Amygdala (tissue), 56 donors: Measurements from ENCODE around the gene GM2A.
"Not testable (repeated sequence)": the region's sequence is repeated elsewhere in the genome, so short reads cannot be mapped to it uniquely, and the experiment has no call there.

Experiments used
- DNase-seq, 56 donors: peaks; one replicate each; lab custom pipeline; 2025; lab: John Stamatoyannopoulos, UW

GM2A gene

DNA sequence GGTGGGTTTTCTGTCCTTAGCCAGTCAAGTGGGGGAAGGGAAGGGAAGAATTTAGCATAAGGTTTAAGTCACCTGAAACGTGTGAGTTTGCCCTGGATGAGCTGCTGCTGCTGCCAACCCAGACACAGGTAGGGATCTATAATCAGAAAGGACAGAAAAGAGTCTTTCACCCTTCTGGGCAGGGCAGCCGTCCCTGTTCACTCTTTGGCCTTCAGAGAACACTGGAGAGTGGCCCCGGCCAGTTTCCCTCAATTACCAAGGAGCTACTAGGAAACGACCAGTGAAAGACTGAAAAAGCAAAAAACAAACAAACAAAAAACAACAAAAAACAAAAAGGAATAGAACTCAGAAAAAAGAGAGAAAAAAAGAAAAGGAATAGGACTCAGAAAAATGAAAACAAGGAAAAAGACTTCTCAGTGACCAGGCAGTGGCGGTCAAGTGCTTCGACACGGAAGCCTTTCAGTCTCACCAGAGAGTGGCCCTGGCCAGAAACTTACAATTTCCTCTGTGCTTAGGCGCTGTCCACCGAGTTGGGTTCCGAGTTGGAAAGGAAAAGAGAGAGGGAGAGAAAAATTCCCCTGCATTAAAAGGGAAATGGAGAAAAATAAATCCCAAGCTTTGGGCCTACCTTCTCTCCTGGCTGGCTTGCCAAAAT lies 2.5 kb upstream of the GM2A start:
- DNase-seq, result no peak

DNA sequence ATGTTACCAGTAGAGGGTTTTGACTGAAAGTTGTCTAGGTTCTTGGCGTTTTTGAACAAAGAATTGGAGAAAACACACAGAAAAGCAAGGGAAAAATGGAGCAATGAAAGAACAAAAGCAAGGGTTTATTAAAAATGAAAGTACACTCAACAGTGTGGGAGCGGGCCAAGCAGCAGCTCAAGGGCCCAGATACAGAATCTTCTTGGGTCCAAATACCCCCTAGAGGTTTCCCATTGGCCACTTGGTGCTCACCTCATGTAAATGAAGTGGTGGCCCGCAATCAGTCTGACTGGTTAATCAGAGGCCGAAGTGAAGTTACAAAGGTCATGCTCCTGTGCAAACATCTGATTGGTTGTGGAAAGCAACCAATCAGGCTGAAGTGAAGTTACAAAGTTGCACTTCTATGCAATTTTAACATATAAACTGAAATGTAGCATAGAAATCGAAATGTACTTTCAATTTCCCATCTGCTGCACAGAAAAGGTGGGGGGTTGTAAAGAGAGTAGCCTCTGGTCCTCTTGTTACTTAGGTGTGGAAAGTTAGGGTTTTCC lies 1.9 kb upstream of the GM2A start:
- DNase-seq, result no peak

DNA sequence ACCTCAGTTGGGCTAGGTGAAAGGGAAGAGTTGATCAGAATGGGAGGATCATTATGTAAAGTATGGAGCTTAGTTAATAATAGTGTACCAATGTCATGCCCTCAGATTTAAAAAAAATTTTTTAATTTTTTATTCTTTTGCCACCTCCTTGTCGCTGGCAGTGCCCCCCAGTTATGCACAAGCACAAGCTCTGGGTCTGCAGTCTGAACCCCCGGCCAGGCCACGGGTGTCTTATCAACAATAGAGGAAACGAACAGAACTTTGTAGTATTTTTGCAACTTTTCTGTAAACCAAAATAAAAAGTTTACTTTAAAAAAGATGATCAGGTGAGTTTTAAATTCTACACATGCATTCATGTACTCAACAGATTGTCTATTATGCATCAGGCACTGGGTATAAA lies 1.4 kb upstream of the GM2A start:
- no peak for DNase-seq

DNA sequence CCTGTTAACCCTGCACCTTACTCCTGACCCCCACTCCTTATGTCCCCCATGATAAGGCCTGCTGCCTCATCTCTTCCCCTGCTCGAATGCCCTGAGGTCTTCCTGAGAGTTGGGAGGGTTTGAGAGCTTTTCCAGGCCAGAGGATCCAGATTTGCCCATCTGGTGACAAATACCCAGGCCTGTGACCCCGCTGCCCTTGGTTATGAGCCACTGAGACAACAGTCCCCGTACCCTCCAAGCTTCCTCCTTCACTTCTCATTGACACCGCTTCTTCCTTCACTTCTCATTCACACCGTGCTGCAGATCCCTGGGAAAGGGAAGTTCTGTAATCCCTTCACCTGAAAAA lies 593 bp downstream of the GM2A start:
- DNase-seq, result no peak

DNA sequence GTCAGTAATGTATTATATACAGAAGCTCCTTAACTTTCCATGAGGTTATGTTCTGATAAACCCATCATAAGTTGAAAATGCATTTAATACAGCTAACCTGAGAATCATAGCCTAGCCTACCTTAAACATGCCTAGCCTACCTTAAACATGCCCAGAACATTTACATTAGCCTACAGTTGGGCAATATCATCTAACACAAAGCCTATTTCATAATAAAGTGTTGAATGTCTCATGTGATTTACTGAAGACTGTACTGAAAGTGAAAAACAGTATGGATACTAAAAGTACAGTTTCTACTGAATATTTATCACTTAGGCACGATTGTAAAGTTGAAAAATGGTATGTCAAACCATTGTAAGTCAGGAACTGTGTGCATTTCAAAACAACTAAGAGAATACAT lies 1.6 kb downstream of the GM2A start:
- DNase-seq, result no peak

DNA sequence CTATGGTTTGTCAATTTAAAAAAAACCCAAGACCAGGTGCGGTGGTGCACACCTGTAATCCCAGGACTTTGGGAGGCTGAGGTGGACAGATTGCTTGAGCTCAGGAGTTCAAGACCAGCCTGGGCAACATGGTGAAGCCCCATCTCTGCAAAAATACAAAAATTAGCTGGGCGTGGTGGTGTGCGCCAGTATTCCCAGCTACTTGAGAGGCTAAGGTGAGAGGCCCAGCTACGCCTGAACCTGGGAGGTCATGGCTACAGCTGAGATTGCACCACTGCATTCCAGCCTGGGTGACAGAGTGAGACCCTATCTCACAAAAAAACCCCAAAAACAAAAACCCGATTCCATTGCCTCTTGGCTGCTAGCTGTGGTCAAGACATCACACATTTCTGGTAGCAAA lies 2.0 kb downstream of the GM2A start:
- not testable (repeated sequence) for DNase-seq

DNA sequence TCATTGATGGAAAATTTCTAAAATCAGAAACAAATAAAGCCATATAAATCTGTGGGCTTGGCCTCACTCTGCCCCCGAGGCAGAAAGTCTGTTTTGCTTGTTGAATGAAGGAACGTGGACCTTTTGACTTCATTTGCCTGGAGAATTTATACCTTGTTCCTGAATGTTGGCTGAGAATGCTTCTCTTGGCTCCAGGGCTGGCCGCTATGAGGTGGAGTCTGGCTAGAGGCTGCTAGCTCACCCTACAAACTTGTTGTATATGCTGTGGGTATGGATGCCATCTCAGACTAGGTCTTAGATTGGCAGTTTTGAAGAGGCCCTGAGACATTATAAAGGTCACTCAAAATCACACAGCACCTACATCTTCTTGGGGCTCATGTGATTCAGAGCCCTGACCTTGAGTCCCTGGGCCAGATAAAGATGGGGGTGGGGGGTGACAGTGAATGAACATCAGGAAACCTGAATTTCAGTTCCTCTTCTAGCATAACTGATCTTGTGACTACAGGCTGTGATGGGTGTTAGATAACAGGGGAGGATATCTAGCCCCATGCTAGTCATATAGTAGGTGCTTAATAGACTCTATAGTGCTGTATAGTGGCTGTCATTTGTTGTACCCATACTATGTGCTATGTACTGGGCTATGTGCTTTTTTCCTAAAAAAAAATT lies 2.8 kb downstream of the GM2A start:
- DNase-seq, result no peak

DNA sequence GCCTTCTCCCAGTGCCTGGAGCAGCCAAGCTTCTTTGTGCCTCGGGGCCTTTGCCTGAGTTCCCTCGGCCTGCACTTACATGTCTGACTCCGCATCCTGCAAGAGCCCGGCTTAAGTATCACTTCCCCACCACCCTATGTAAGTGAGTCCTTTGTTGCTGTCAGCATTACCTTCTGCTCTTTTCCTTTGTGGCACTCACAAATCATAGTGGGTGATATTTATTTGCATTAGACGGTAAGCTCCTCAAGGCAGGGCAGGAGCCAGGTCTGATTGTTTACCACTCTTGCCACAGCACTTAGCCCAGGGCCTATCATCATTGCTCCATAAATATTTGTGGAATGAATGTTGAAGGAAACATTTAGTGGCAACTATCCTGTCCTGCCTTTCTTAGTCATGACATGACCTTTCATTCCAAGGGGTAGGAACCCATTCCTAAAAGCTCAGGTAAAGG lies 4.8 kb downstream of the GM2A start:
- DNase-seq, result peak in 2 of 56 donors; percentile 8 to 9

DNA sequence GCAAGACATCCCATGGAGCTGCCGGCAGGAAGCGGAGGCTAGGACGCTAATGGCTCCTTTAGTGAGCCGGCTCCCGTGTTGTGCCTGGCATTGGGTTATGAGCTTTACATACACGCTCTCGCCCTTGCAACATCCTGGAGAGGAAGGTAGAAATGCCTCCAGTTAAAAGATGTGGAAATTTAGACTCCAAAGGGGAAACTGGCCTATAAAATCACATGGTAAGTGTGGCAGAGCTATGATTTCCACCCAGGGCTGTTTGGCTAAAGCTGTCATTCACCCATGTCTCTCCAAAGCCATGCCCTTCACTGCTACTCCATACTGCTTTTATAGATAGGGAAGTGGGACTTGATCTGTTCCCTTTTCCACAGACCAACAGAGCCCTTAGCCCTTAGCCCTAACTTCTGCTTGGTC lies 5.2 kb downstream of the GM2A start:
- DNase-seq, result no peak

DNA sequence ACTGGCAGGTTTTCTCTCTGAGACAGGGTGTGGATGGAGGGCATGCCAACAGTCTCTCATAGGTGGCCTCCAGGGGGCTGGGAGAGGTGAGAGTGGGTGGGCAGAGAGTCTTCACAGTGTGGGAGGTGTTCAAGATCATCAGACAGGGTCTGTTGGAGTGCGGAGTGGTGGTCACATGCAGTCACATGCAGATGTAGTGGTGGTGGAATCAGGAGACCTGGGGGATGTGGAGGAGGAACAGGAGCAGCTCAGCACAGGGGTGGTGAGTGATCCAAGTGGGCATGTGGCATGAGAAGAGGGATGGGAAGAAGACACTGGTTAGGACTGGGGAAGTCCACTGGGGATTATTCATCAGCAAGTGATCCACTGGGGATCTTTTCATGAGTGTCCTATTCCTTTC lies 5.8 kb downstream of the GM2A start:
- no peak for DNase-seq

DNA sequence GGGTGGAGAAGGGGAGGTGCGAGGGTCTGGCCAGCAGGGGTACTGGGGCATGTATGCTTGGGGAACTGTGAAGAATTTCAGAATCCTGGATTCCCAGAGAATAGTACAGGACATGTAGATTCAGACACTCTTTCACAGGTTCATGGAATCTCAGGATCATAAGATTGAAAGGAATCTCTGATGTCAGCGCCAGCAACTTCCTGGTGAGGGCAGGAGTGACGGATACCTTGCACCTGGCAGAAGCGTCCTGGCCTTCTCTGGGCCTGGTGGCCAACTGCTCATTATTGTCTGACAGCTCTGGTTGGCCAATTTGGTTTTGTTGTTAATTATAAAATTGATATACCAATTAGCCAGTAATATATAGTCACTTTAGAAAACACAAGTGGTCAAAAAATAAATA lies 6.9 kb downstream of the GM2A start:
- no peak for DNase-seq

DNA sequence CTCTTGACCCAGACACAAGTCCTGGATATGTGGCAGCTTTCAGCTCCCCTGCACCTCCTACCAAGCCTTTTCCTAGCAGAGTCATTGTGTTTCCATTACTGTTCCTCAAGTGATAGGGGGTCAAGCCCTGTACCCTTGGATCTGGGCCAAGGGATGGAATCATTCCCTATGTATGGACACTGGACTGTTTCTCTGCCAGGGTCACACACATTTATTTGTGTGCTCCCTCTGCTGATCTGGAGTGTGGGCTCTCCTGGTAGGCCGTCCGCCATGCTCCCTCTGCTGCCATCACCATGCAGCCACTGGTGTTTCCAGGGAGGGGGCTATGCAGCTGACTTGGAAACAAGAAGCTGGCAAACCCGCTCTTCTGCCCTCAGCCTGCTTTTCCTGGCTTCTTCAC lies 9.5 kb downstream of the GM2A start:
- no peak for DNase-seq

DNA sequence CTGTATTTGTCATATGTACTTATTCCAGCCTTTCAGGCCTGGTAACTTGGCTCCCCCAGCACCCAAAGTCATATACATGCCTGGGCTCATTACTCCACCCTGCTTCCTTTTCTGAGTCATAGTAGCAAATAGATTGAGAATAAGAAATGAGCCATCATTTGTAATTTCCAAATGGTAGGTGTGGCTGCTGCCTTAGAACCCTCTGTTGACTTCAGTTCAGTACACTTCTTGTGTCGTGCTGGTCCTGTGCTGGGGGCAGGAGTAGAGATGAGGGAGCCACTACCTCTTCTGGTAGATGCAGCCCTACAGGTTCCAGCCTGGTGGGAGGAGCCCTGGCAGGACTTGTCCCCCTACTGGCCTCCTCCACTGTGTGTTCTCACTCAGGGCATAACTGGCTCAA lies 11.1 kb downstream of the GM2A start:
- no peak for DNase-seq

DNA sequence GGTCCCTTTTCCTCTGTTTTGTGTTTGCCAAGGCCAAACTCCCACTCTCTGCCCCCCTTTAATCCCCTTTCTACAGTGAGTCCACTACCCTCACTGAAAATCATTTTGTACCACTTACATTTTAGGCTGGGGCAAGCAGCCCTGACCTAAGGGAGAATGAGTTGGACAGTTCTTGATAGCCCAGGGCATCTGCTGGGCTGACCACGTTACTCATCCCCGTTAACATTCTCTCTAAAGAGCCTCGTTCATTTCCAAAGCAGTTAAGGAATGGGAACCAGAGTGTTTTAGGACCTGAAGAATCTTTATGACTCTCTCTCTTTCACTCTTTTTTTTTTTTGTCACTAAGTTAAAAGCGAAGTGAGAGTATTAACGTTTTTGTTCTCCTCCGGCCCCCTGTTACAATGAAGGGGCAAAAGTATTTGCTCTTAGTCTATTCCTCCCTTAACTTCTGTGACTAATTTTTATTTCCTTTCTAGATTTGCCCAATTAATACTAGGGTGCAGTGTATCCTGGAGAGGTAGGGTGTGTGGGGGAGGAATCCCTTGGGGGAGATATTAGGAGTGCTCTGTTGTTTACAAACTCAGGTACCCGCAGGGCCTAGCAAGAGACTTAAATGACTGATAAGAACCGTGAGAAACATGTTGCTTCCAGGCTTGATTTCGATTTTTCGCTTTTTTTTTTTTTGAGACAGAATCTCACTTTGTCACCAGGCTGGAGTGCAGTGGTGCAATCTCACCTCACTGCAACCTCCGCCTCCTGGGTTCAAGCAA lies 14.7 kb downstream of the GM2A start:
- no peak for DNase-seq

DNA sequence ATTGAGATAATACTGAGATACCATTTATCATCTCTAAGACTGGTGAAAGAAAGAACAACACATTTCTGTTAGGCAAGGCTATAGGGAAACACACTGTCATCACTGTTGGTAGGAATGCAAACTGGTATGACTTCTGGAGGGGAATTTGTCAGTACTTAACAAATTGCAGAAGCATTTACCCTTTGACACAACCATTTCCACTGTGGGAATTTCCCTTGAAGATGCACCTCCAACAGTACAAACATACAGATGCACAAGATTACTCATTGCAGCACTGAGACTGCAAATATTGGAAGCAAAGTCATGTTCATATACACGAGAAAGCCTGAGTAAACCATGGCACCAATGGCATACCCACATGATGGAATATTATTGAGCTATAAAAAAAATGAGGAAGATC lies 17.6 kb downstream of the GM2A start:
- no peak for DNase-seq

DNA sequence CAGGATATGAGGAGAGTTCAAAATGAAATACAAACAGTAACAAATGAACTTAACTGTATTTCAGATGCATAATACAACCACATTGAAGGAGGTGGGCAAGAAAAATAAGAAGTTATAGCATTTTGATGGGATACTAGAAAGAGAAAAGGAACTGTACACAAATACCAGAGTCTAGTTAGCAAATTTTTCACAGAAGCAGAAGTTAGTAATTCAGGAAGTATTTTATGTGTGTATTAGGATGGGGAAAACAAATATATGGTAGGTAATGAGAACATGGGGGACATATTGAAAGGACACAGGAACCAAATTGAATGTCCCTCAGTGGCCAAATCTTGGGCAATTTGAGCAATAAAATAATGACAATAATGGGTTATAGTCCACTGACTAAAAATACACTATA lies 18.4 kb downstream of the GM2A start:
- DNase-seq, result no peak

DNA sequence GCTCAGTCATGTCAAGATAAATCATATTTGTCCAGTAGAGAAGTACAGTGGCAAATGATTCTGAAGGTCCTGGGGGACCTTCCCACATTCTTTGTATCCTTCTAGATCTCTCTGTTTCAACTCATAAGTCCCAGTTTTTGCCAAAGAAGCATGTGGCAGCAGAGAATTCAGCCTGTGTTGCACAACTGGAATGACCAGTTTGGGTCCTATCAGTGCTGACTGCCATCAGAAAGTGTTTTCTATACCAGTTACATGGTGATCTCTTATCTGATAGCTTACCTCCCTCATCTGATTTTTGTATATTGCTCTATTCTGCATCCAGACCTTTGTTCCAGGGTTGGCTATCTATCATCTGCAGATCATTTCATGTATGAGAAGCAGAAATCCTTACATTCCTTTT lies 21.7 kb downstream of the GM2A start:
- no peak for DNase-seq

DNA sequence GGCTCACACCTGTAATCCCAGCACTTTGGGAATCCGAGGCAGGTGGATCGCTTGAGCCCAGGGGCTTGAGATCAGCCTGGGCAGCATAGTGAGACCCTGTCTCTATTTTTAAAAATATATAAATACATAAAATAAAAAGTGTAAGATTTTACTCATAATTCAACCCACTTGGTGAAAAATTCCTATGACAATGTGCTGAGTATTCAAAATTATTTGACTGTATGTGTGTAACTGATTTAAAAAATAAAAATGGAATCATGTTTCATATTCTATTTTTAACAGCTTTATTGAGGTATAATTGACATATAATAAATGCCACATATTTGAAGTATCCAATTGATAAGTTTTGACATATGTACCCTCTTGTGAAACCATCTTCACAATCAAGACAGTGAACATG lies 22.8 kb downstream of the GM2A start:
- no peak for DNase-seq

DNA sequence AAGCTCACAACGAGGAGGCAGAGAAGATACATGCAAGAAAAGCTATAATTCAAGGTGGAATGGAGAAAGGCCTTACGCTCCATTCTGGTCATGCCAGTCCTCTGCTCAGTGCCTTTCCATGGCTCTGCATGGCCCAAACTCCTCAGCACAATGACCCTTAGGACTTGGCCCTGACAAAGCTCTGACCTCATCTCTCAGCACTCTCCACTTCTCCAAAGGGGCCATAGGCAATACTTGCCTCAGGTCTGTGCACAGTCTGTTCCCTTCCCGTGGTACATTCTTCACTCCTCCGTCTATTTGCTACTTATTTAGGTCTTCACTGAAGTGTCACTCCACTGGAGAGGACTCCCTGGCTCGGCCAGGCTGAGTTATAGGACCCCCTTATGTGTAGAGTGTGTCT lies 25.9 kb downstream of the GM2A start:
- no peak for DNase-seq

DNA sequence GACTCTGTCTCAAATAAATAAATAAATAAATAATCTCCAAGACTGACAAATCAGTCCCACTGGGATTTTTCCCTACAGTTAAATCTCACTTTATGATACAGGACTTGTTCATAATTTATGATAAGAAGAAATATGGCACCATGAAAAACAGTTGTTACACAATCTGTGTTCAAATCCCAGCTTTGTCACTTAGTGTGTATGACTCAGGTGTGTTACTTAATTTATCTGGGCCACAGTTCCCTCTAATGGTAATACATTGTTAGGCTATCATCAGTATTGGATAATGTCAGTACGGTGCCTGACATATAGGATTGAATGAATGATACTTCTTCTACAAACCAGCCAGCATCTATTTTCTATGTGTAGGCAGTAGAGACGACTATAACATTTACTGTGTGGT lies 27.5 kb downstream of the GM2A start:
- no peak for DNase-seq

DNA sequence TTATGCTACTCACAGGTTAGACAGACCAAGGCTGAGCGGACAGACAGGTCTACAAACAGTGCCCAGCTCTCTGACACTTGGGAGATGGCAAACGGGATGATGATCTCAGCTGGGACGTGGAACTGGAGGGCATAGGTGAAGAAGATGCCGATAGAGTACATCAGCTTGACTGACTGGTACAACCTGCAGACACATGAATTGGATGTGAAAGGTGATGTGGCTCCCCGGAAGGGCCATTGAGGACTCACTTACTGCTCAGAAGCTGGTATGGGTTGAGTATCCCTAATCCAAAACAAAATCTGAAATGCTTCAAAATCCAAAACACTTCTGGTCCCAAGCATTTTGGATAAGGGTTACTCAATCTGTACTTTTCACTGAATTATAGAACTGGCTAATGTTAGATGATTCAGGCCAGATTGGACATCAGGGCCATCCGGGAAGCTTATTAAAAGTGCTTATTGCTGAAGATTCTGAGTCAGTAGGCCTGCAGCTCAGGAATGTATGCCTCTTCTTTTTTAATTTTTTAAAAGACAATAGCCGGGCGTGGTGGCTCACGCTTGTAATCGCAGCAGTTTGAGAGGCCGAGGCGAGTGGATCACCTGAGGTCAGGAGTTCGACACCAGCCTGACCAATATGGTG lies 28.1 kb downstream of the GM2A start:
- no peak for DNase-seq
